ENCODE results near the gene OLFML3. TPM values are rescaled to one million over a fixed set of nuclear protein-coding genes. Genes with fewer than 3 reads are reported as not detected.

The OLFML3 gene
- total and polyA plus RNA-seq, 2 of the 13 experiments (the other 11 are each of a cell fraction or from before 2014, with no cell fraction given) = 2.0 to 5.1 TPM

DNA sequence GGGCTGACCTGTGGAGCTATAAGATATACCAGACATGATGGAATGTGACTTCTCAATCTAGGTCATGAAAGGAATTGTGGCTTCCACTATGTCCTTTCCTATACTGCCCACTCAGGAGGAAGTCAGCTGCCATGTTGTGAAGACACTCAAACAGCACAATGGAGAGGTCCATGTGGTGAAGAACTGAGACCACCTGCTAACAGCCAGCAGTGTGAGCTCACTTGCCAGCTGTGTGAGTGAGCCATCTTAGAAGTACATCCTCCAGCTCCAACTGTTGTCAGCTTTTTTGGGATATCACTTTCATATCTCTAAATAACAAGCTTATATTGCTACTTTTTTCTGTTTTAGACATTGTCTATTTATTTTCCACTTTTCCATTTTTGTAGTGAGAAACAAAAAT lies 29.7 kb downstream of the OLFML3 start:
- ChIA-PET POLR2A (no interaction called here), CTCF (ENCODE audit: low intra/inter-chr PET ratio, low total read pairs) (no interaction called here)
- ATAC-seq = no peak

More for the DNA sequence above, 29.7 kb downstream of the OLFML3 start:
- Histone ChIP-seq H3K36me3 (replicated peaks in 1 of 2; ENCODE audit: control insufficient read depth in 1 of 2, insufficient read depth in 2 of 2, low read length in 2 of 2) (no peaks in the 10 kb centered on the region), H3K4me1 (ENCODE audit: insufficient read depth, low read length) (0 out of 2 replicates have a peak, but pooled peaks cover 5% of the 10 kb centered on the region), H3K9me3 (ENCODE audit: low read length) (no peaks in the 10 kb centered on the region), H2AFZ (ENCODE audit: low read length) (no peak overlapping the region), H3K27me3 (ENCODE audit: control insufficient read depth in 1 of 2, insufficient read depth in 2 of 2, low read length in 2 of 2) (peaks cover 0 to 5% of the 10 kb centered on the region in 2 experiments; a peak in 1 of 5 replicates), H3K4me3 (replicated peaks in 1 of 3; ENCODE audit: insufficient read depth in 1 of 3, low read depth in 2 of 3, low read length in 3 of 3) (no peak overlapping the region), H4K20me1 (ENCODE audit: insufficient read depth, low read length) (no peaks in the 10 kb centered on the region), H3K9ac (ENCODE audit: insufficient read depth, low read depth, low read length) (no peak overlapping the region), H3K27ac (ENCODE audit: extremely low read length, insufficient read depth, low read length) (no peak overlapping the region), H3K4me2 (ENCODE audit: low read depth, low read length) (no peak overlapping the region), H3K79me2 (ENCODE audit: insufficient read depth, low read length) (no peaks in the 10 kb centered on the region)
- no peak for FAIRE-seq
- no TSS peak for BruUV-seq (replicated peaks)
- TF ChIP-seq MBD4 (IDR thresholded peaks at IDR 0.05; ENCODE audit: borderline replicate concordance, low read length) = no peak
- TF ChIP-seq, protein P1, sequence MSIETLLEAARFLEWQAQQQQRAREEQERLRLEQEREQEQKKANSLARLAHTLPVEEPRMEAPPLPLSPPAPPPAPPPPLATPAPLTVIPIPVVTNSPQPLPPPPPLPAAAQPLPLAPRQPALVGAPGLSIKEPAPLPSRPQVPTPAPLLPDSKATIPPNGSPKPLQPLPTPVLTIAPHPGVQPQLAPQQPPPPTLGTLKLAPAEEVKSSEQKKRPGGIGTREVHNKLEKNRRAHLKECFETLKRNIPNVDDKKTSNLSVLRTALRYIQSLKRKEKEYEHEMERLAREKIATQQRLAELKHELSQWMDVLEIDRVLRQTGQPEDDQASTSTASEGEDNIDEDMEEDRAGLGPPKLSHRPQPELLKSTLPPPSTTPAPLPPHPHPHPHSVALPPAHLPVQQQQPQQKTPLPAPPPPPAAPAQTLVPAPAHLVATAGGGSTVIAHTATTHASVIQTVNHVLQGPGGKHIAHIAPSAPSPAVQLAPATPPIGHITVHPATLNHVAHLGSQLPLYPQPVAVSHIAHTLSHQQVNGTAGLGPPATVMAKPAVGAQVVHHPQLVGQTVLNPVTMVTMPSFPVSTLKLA (IDR thresholded peaks at IDR 0.05) = 0 out of 2 replicates have a peak, but pooled peaks have one; percentile 52
- TF ChIP-seq, protein P2, sequence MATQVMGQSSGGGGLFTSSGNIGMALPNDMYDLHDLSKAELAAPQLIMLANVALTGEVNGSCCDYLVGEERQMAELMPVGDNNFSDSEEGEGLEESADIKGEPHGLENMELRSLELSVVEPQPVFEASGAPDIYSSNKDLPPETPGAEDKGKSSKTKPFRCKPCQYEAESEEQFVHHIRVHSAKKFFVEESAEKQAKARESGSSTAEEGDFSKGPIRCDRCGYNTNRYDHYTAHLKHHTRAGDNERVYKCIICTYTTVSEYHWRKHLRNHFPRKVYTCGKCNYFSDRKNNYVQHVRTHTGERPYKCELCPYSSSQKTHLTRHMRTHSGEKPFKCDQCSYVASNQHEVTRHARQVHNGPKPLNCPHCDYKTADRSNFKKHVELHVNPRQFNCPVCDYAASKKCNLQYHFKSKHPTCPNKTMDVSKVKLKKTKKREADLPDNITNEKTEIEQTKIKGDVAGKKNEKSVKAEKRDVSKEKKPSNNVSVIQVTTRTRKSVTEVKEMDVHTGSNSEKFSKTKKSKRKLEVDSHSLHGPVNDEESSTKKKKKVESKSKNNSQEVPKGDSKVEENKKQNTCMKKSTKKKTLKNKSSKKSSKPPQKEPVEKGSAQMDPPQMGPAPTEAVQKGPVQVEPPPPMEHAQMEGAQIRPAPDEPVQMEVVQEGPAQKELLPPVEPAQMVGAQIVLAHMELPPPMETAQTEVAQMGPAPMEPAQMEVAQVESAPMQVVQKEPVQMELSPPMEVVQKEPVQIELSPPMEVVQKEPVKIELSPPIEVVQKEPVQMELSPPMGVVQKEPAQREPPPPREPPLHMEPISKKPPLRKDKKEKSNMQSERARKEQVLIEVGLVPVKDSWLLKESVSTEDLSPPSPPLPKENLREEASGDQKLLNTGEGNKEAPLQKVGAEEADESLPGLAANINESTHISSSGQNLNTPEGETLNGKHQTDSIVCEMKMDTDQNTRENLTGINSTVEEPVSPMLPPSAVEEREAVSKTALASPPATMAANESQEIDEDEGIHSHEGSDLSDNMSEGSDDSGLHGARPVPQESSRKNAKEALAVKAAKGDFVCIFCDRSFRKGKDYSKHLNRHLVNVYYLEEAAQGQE (IDR thresholded peaks at IDR 0.05; ENCODE audit: borderline replicate concordance in 1 of 2, low read depth in 1 of 2, low read length in 2 of 2) = no peak
- in situ Hi-C loops (cut with HindIII; ENCODE audit: extremely low pct_ligation_motif_present, low pct_unique_long_range_greater_than_20kb) = no loop called here
- intact Hi-C loops (cut with micrococcal nuclease; ENCODE audit: unreplicated experiment) = no loop called here
- no peak for DNase-seq (ENCODE audit: low spot score)

Measured in HepG2 (cell line).